Stimulated activated CD4-positive, alpha-beta T cell treated with anti-CD3 and anti-CD28 coated beads, Interleukin-12 subunit alpha, Interleukin-12 subunit beta, amount 100 ng/mL, for 4 hours (primary cell): ENCODE results near the gene CELA2B.
"Not testable (repeated sequence)": the region's sequence is repeated elsewhere in the genome, so short reads cannot be mapped to it uniquely, and the experiment has no call there.

Experiments used
- DNase-seq: peaks from one replicate; pipeline ENCODE4 v3.0.0-alpha.2; 2020

The CELA2B gene

DNA sequence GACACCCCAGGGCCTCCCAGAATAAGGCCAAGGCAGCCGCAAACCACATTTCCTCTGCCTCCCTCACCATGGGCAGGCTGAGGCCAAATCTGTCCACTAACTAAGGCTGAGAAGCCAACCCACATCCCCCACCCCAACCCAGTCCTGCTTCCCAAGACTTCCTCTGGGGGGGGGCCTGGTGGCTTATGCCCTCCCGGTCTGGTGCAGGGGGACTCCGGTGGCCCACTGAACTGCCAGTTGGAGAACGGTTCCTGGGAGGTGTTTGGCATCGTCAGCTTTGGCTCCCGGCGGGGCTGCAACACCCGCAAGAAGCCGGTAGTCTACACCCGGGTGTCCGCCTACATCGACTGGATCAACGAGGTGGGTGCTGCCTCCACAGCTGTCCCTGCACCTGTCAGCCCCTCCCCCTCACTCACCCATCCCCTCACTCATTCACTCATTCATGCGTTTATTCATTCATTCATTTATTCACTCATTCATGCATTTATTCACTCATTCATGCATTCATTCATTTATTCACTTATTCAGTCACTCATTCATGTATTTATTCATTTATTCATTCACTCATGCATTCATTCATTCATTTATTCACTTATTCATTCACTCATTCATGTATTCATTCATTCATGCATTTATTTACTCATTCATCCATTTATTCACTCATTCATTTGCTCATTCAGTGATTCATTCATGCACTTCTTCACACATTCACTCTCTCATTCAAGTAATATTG is 30.3 kb upstream of the CELA2B start:
- no peak for DNase-seq

DNA sequence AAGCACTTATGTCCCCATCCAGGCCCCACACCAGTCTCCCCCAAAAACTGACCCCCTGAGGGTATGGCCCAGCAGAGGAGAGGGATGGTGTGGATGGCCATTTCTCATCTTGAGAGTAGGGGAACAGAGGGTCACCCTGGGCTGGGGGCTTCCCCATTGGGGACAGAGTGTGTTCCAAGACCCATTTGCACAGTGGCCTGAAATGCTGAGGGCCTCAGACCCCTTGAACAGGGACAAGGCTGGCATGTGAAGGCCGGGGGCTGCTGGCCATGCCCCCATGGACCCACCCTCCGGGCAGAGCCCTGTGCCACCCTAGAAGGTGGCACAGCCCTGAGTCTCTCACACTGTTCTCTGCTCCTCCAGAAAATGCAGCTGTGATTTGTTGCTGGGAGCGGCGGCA is 29.7 kb upstream of the CELA2B start:
- DNase-seq: no peak

DNA sequence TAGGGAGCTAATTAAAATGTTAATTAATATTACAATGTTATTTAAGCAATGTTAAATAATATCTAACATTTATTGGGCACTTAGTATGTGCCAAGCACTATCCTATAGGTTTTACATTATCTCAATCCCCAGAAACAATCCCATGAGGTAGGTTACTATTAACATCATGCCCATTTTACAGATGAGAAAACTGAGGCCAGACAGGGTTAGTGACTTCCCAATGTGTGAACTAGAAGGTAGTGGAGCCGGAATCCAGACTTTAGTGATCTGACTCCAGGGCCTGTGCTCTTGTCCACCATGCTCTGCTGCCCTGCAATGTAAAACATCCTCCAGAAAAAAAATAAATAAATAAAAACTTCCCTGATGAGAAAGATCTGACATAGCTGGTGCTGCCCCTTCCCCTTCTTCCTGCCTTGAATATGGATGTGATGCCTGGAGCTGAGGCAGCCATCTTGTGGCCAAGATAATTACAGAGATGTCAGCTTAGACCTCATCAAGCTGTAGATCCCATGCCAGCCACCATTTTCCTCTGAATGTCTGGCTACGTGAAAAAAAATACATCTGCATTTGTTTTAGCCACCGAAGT is 26.9 kb upstream of the CELA2B start:
- DNase-seq: no peak

DNA sequence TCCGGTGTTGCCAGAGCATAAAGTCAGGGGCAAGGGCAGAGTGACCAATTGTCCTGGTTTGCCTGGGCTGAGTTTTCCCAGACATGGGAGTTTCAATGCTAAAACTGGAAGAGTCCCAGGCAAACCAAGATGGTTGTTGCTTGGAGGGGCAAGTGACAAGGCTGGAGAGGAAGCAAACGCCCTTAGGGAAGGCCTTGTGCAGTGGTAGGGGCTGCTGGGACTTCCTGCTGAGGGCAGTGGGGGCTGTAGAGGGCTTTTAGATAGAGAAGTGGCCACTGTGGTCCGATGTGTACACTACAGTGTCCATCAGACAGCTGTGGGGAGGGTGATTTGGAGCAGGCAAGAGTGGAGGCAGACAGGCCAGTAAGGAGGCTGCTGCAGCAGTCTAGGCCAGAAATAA is 26.3 kb upstream of the CELA2B start:
- no peak for DNase-seq

DNA sequence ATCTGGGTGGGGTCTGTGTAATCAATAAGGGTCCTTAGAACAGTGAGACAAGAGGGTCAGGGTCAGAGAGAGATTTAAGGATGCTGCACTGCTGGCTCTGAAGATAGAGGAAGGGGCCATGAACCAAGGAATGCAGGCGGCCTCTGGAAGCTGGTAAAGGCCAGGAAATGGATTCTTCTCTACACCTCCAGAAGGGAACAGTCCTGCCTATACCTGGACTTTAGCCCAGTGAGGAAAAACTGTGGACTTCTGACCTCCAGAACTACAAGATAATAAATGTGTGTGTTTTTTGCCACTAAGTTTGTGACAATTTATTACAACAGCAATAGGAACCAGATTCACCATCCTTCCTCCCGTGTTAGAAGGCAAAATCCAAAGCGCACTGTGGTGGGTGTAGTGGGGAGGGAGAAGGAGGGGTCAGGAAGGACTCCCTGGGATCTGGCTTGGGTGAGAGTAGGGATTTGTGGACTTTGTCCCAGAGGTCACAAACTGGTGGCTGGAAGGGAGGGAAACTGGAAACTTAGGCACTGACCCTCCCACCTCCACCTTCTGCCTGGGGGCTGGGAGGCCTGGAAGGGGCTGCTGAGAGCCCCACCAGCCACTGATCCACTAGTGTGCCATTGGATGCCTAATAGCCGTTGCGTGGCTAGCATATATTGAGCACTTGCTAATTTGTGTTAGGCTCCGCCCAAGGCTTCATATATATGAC is 24.7 kb upstream of the CELA2B start:
- DNase-seq: no peak

DNA sequence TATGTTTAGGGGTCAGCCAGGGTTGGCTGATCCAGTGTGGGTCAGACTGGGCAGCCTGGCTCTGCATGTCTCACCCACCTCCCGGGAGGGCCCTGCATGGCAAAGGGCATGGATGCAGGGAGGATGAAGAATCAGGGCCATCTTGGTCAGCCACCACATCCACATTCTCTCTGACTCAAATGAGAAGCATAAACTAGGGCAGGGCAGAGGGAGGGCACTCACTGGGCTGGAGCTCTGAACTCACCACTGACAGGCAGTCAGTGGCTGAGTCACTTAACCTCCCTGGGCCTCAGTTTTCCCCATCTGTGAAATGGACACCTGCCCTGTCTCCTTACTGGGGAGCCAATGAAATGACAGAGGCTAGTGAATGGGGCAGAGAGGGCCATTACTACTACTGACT is 23.7 kb upstream of the CELA2B start:
- DNase-seq: no peak

DNA sequence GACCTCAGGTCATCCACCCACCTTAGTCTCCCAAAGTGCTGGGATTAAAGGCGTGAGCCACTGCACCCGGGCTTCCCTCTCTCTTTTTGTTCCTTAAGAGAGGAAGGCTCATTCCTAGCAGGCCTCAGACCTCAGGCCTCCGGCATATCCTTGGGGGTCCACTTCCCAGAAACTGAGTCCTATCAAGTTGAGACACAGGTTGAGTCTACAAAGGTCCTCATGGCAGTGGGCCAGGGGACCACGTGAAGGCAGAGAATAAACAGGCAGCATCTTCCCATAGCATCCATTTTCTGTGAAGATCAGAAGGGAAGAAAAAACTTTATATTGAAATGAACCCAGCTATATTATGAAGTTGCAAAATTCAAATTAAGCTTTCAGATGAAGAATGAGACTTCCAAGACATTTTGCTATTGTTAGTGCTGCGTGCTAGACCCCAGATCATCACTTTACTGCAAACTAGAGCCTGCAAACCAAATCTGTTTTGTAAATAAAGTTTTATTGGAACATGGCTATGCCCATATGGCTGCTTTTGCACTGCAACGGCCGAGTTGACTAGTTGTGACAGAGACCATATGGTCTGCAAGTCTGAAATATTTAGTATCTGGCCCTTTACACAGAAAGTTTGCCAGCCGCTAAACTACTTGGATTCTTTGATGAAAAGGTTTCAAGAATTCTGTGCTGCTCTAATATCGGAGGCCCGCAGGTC is 22.9 kb upstream of the CELA2B start:
- no peak for DNase-seq

DNA sequence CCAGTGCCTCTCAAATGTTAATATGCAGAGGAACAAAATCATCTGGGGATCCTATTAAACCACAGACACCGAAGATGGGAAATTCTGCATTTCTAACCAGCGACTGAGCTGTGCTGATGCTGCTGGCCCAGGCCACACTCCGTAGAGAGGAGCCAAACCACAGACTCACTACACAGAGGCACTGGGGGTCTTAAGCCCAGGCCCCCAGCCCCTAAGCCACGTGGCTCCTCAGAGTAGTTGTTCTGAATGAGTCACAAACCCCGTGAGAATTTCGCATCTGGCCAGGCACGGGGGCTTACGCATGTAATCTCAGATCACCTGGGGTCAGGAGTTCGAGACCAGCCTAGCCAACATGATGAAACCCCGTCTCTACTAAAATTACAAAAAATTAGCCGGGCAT is 22.2 kb upstream of the CELA2B start:
- no peak for DNase-seq

DNA sequence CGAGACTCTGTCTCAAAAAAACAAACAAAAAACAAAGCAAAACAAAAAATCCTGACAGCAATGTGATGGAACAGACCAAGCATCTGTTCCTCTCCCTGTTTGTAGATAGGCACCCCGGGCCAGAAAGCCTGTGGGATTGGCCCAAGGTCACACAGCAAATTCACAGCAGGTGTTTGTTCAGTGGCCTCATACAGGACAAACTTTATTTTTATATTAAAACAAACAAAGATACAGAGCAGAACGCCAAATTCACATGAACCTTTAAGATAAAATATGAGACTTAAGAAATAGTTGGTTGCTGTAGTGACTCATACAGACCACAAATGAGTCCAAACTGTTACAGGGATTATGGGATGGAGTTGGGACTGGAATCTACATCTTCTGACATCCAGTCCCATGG is 21.6 kb upstream of the CELA2B start:
- DNase-seq: no peak

DNA sequence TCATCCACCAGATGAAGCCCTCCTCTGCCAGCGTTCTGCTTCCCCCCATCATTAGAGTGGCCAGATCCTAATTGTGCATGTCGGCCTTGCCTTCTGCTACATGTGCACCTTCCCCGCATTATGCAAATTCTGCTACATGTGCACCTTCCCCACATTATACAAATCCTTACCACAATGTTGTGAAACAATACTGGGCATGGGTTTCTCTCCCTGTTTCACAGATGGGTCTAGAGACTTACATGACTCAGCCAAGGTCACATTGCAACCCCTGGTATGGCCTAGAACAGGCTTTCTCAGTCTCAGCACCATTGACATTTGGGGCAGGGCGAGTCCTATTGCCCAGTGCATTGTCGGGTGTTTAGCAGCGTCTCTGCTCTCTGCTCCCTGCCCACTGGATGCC is 20.4 kb upstream of the CELA2B start:
- no peak for DNase-seq

DNA sequence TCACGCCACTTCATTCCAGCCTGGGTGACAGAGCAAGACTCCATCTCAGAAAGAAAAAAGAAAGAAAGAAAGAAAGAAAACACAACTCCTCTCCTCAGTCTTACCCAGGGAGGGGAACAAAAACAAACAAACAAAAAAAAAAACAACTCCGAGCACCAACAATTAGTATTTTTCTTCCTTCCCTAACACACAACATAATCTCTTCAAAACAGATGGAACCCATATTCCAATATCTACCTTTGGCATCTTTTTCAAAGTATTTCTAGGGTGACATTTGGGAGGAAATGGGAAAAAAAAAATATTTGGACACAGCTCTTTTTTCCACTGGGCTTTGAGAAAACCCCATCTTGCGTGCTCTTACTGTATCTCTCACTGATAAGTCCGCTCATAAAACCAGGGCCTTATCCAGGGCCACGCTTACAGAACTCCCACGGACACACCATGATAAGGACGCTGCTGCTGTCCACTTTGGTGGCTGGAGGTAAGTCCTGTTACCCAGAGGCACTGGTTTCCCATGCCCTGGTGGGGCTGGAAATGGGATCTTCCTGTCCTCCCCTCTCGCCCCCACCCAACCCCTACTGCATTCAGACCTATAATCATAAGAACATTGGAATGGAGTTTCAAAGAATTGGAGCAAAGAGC is 19.5 kb upstream of the CELA2B start, which contains the start of gene CELA2A:
Gene CELA2A, plus strand, starts transcription at position 420 of the 642 bp plus-strand sequence. Its CDS starts 22 bp downstream, at position 442.
- no peak for DNase-seq

DNA sequence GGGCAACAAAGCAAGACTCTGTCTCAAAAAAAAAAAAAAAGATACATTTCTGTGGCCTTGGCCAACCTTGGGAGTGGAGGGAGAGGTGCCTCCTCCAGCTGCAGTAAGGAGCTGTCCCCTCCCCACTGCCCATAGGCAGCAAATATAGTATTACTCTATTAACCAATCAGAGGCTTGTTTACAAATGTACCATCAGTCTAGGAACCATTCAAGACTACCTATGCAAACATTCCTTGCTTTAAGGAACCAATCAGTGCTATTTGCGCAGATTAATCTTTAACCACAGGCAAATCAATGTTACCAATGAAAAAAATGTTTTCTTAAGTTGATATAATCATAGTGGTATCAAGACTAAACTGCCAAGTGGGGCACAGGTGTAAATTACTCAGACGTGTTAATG is 18.3 kb upstream of the CELA2B start:
- no peak for DNase-seq

DNA sequence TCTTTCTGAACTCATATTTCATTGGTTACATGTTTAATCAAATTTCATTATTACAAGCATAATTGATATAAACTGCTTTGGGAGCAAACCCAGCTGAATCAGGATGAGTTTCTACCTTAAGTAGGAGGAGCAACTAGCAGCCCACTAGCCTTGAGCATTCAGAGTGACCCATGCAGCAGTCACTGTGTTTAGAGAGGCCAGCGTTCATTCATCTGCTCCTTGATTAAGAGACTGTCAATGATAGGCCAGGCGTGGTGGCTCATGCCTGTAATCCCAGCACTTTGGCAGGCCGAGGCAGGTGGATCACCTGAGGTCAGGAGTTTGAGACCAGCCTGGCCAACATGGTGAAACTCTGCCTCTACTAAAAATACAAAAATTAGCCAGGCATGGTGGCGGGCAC is 17.5 kb upstream of the CELA2B start:
- not testable (repeated sequence) for DNase-seq

DNA sequence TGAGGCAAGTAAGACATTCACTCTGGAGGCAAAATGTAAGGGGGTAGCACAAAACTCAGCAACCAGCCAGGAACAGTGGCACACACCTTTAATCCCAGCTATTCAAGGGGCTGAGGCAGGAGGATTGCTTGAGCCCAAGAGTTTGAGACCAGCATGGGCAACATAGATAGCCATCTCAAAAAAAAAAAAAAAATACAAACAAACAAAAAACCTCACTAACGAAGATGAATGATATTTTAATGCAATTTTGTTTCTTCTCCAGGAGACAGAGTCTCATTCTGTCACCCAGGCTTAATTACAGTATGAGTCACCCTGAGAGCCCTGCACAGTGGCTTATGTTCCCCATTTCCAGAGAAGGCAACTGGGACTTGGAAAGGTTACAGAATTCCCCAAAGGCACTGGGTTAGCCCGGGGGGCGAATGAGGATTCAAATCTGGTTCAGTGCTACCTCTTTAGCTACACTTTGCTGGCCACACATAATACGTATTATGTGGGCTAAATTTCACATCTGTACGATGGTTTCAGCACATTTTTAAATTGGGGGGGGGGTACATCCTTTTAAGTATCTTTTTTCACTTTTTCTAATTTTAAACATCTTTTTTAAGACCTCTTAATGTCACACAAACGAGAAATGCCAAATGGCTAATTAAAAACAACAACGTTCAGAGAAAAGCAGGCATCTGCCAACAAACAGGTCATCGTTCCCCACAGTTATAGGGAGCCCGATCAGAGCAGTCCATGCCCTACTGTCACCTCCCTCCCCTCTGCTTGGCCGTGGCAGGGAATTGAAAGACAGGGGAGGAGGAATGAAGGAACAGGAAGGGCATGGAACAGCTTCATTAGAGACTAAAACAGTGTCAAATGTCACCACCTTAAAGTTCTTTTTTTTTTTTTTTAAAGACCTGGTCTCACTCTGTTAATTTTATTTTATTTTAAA is 15.9 kb upstream of the CELA2B start:
- DNase-seq: no peak

DNA sequence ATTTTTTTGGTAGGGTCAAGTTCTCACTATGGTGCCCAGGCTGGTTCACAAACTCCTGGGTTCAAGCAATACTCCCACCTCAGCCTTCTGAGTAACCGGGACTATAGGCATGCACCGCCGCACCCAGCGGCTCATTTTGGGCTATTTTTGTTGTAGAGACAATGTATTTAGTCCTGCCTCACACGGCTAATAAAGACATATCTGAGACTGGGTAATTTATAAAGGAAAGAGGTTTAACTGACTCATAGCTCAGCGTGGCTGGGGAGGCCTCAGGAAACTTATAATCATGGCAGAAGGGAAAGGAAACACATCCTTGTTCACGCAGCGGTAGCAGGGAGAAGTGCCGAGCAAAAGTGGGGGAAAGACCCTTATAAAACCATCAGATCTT is 15.2 kb upstream of the CELA2B start:
- DNase-seq: no peak

DNA sequence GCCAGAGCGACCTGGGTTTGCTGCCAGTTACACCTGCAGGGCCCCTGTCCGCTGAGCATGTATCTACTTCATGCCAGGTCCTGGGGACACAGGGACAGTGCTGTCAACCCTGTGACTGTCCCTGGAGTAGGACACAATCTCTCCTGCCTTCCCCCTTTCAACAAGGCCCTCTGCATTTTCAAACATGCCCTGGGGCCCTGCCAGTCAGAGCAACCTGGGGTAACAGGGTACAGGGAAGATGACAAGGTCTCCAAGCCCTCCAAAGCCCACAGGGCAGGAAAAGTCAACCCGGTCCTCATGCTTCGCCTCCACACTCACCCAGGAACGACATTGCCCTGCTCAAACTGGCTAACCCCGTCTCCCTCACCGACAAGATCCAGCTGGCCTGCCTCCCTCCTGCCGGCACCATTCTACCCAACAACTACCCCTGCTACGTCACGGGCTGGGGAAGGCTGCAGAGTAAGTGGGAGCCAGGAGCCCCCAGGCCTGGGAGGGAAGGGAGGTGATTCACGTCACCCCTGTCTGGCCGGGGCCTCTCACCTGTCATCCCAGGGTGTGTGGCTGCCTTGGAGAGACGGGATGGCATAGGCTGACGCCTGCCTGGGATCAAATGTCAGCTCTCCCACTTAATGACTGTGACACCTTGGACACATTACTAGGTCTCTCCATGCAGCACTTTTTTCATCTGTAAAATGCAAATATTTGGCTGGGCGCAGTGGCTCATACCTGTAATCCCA is 12.7 kb upstream of the CELA2B start:
- DNase-seq: not testable (repeated sequence)

DNA sequence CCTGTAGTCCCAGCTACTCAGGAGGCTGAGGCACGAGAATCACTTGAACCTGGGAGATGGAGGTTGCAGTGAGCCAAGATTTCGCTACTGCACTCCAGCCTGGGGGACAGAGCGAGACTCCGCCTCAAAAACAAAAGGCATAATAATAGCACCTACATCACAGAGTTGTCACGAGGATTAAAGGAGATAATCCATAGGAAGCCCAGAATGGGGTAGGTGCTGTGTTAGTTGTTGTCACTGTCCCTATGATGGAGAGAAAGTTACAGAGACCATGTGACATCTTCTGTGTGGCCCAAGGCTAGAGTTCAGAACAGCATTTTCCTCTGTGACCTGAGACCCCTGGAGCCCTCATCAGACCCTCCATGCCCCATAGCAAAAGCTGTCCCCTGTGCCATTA is 12.0 kb upstream of the CELA2B start:
- DNase-seq: not testable (repeated sequence)

DNA sequence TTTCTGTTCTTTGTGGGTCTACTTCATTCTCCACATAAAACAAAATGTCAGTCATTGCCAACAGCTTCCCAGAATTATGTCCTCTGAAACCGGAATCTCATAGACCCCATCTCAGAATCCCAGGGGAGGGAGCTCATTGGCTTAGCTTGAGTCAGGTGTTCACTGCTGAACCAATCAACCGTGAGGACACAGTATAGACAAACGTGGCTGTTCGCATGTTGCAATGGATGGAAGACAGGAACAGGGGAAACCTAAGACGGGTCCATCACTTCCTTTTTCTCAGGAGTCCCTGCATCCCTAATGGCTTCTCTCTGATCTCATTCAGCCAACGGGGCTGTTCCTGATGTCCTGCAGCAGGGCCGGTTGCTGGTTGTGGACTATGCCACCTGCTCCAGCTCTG is 10.2 kb upstream of the CELA2B start:
- no peak for DNase-seq

DNA sequence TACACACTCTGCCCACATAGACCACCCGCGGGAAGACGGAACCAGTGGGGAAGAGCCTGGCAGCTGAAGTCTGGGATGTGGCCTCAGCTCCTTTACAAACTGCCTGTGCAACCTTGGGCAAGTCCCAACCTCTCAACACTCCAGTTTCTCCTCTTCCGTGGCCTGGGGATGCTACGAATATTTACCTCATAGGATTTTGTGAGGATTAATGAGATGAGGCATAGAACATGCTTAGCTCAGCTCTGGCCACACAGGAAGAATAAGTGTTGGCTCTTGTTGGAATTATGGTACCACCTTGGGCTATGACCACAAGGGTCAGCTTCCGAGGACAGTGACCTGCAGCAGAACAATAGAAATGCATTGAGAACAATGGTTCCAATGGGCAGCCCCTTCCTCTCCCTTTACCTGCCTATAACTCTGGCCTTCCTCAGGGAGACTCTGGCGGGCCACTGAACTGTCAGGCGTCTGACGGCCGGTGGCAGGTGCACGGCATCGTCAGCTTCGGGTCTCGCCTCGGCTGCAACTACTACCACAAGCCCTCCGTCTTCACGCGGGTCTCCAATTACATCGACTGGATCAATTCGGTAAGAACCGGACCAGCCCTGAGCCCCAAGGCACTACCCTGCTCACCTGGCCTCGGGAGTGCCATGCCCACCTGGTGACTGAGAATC is 8.8 kb upstream of the CELA2B start:
- not testable (repeated sequence) for DNase-seq

DNA sequence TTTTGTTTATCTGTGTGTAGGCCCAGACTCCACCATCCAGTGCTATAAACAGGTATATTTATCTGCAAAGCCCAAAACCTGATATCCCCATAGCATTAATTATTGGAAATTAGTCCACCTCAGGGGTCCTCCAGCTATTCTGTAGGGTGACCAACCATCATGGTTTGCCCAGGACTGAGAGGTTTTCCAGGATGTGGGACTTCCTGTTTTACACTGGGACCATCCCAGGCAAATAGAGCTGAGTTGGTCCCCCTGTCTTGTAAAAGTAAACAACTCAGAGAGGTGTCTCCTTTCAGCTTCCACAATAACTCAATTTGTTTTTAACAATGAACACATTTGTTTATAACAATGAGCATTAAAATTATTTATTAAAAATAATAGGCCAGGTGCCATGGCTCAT is 7.8 kb upstream of the CELA2B start:
- no peak for DNase-seq

DNA sequence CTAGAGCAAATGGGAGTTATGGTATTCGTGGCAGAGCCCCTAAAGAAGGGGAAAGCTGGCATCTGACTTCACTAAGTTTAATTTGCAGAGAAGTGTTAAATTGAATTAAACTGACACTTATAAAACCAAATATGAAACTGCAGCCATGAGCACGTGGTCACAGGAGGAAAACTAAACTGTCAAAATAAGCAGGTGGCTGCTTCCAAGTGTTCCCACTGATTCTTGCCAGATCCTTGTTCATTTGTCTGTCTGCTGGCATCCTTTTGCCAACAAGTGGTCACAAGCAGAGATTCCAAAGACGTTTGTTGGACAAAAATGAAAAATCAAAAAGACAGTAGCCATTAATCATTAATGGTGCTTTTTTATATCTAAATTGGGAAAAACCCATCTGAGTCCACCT is 6.5 kb upstream of the CELA2B start:
- no peak for DNase-seq
